ENCODE results near the gene NANP. TPM values are rescaled to one million over a fixed set of nuclear protein-coding genes. Genes with fewer than 3 reads are reported as not detected.

Gene NANP
- total and polyA plus RNA-seq, 2 of the 4 experiments (the other 2 are of a cell fraction): 4.9 to 7.2 TPM

- in situ Hi-C loops (cut with MboI; ENCODE audit: low sequenced_read_pairs): loop anchor here (25.0 kb wide), 1 partner anchor 148 kb away; no protein-coding TSS in a partner anchor
- Histone ChIP-seq H4K20me1 (ENCODE audit: insufficient read depth, low read length) (no peaks in the 10 kb centered on the region), H3K56ac (ENCODE audit: extremely low read depth, insufficient read depth, low read length) (no peak overlapping the region), H2BK5ac (ENCODE audit: low read depth, low read length, poor library complexity, severe bottlenecking) (no peak overlapping the region), H3K9ac (ENCODE audit: low read depth, low read length) (no peak overlapping the region), H3K9me1 (ENCODE audit: insufficient read depth, low read length) (no peaks in the 10 kb centered on the region), H3K4me3 (ENCODE audit: insufficient read depth, low read depth, low read length) (no peak overlapping the region), H3K4ac (ENCODE audit: low read depth, low read length) (no peak overlapping the region), H3K27me3 (ENCODE audit: control insufficient read depth, insufficient read depth, low read length) (no peaks in the 10 kb centered on the region), H2BK15ac (ENCODE audit: low read depth, low read length) (no peak overlapping the region), H3K23ac (ENCODE audit: low read depth, low read length) (no peak overlapping the region), H4K91ac (ENCODE audit: insufficient read depth, low read depth, low read length) (no peak overlapping the region), H3K9me3 (ENCODE audit: control insufficient read depth, insufficient read depth, low read length) (no peaks in the 10 kb centered on the region), H2AFZ (replicated peaks; ENCODE audit: low read length, poor library complexity) (no peak overlapping the region), H3K14ac (replicated peaks; ENCODE audit: low read depth, low read length) (no peak overlapping the region), H4K5ac (ENCODE audit: low read depth, low read length) (no peak overlapping the region), H2AK5ac (ENCODE audit: low read depth, low read length) (no peak overlapping the region), H4K8ac (ENCODE audit: low read depth in 2 of 2, low read length in 2 of 2) (no peak overlapping the region), H2BK120ac (ENCODE audit: low read depth, low read length) (no peak overlapping the region), H3K4me2 (ENCODE audit: low read depth, low read length) (no peak overlapping the region), H3K79me1 (ENCODE audit: low read depth in 1 of 2, low read length in 2 of 2) (no peaks in the 10 kb centered on the region), H2BK20ac (ENCODE audit: low read depth, low read length) (no peak overlapping the region), H3K4me1 (ENCODE audit: control insufficient read depth, insufficient read depth, low read length) (no peaks in the 10 kb centered on the region), H3K18ac (ENCODE audit: low read depth, low read length) (no peak overlapping the region), H2AK9ac (replicated peaks; ENCODE audit: low read depth, low read length, poor library complexity) (no peak overlapping the region), H3K36me3 (ENCODE audit: control insufficient read depth, insufficient read depth, low read length) (peaks cover 1% of the 10 kb centered on the region; the same call in 1 of the 2 replicates), H3K27ac (ENCODE audit: insufficient read depth, low read length) (no peak overlapping the region)
- ChIA-PET CTCF (no interaction called here), POLR2A (ENCODE audit: unreplicated experiment) (no interaction called here)
- TF ChIP-seq MAFK (IDR thresholded peaks at IDR 0.05; ENCODE audit: low read depth, low read length) (no peak), NFE2L2 (IDR thresholded peaks at IDR 0.05; ENCODE audit: low read depth, low read length) (no peak), USF2 (IDR thresholded peaks at IDR 0.05; ENCODE audit: low read depth, low read length) (no peak), CTCF (conservative IDR thresholded peaks at IDR 0.05; ENCODE audit: low read depth, low read length) (no peak), RAD21 (IDR thresholded peaks at IDR 0.05; ENCODE audit: low read length) (no peak), BHLHE40 (IDR thresholded peaks at IDR 0.05; ENCODE audit: low read depth, low read length) (no peak), RCOR1 (IDR thresholded peaks at IDR 0.05; ENCODE audit: insufficient replicate concordance, low read length) (no peak)
- ATAC-seq (ENCODE audit: low read depth): no peak
- intact Hi-C loops (cut with micrococcal nuclease): no loop called here
- dilution Hi-C loops (cut with HindIII; ENCODE audit: low sequenced_read_pairs, unreplicated experiment): no loop called here
- BruUV-seq (replicated peaks): no TSS peak
- DNase-seq: no peak
These were observed 36.2 kb upstream of the NANP start for GRCh38 chr20:25659999-25660398.
